HCT116 (cell line): Measurements from ENCODE around the gene MBD5. TPM values are rescaled to one million over a fixed set of nuclear protein-coding genes. Genes with fewer than 3 reads are reported as not detected.

ENCODE experiments used
- ATAC-seq: fragments of 200-7000 bp; cut with Tn5 transposase; 2 replicates; pipeline ENCODE4 v1.9.1; 2020; ENCODE audit warnings: mild to moderate bottlenecking, moderate library complexity
- BruUV-seq: library from RNA; stranded (reverse); fragments of 400-500 nt; replicated peaks from 2 replicates; lab custom pipeline; 2021; lab: Mats Ljungman, UMichigan
- CTCF ChIA-PET: fragments of 300-600 bp; sonication (Branson Sonifier 250); formaldehyde crosslinking; loops from one replicate; lab custom pipeline; 2021; ENCODE audit warnings: antibody characterized with exemption; lab: Charles Lee
- POLR2A ChIA-PET: fragments of 300-600, 350-600 bp; sonication (Branson Sonifier 250); formaldehyde crosslinking; loops from one replicate; lab custom pipeline; 2021; ENCODE audit warnings: antibody characterized with exemption; lab: Charles Lee
- RAD21 ChIA-PET, 2 experiments: fragments of 300-600 bp; sonication (Branson Sonifier 250); formaldehyde crosslinking; loops; one replicate each; lab custom pipeline; 2023; ENCODE audit warnings: low total read pairs in 2 of 2; ENCODE audit not compliant: uncharacterized antibody in 2 of 2, unreplicated experiment in 2 of 2, low non-redundant PET in 1 of 2; lab: Charles Lee
- DNase-seq: peaks from one replicate; pipeline ENCODE4 v3.0.0-alpha.2; 2010; ENCODE audit warnings: low read depth, low spot score
- H2AFZ ChIP-seq: fragments of 200-600 bp; shearing (Covaris generic), sonication (generic); 2 replicates; pipeline ENCODE4 v1.6.1; 2017; ENCODE audit warnings: low read depth, mixed run types, mixed read lengths, antibody characterized with exemption, low read length; ENCODE audit not compliant: poor library complexity, severe bottlenecking
- H3K27ac ChIP-seq: 2 replicates; pipeline ENCODE4 v1.5.1; 2012; ENCODE audit warnings: low read depth, low read length
- H3K27me3 ChIP-seq: fragments of 200-600 bp; sonication (generic); 2 replicates; pipeline ENCODE4 v1.6.1; 2016; ENCODE audit warnings: mixed run types, low read length, mixed read lengths; ENCODE audit not compliant: insufficient read depth
- H3K36me3 ChIP-seq, 2 experiments: fragments of 200-500 bp in 1 of 2; fragments of 200-600 bp in 1 of 2; sonication (Bioruptor generic) in 1 of 2; sonication (generic) in 1 of 2; 2 replicates each; pipeline versions ENCODE4 v1.5.1 to v1.6.1; 2014 to 2016; ENCODE audit warnings: low read length in 2 of 2, inconsistent platforms in 1 of 2, mixed read lengths in 1 of 2, mixed run types in 1 of 2; ENCODE audit not compliant: insufficient read depth in 2 of 2, control insufficient read depth in 1 of 2
- H3K4me1 ChIP-seq, 2 experiments: fragments of 200-600 bp in 1 of 2; sonication (generic) in 1 of 2; 2 replicates each; pipeline versions ENCODE4 v1.5.1 to v1.6.1; 2012 to 2017; ENCODE audit warnings: low read length in 2 of 2, inconsistent platforms in 1 of 2, mild to moderate bottlenecking in 1 of 2, mixed read lengths in 1 of 2, mixed run types in 1 of 2, moderate library complexity in 1 of 2; ENCODE audit not compliant: insufficient read depth in 2 of 2, control insufficient read depth in 1 of 2
- H3K4me2 ChIP-seq: fragments of 200-600 bp; sonication (generic); 2 replicates; pipeline ENCODE4 v1.6.1; 2017; ENCODE audit warnings: mixed run types, low read length, mixed read lengths
- H3K4me3 ChIP-seq, 2 experiments: fragments of 200-600 bp in 1 of 2; sonication (generic) in 1 of 2; replicated peaks in 1 of 2; 2 replicates each; pipeline ENCODE4 v1.5.1; 2011 to 2016; ENCODE audit warnings: low read length in 2 of 2, control low read depth in 1 of 2, low read depth in 1 of 2, mild to moderate bottlenecking in 1 of 2, mixed read lengths in 1 of 2, mixed run types in 1 of 2
- H3K79me2 ChIP-seq: fragments of 200-600 bp; sonication (generic); 2 replicates; pipeline ENCODE4 v1.6.1; 2017; ENCODE audit warnings: mild to moderate bottlenecking, mixed run types, low read length, moderate library complexity, mixed read lengths; ENCODE audit not compliant: insufficient read depth
- H3K9ac ChIP-seq: fragments of 200-600 bp; sonication (generic); 2 replicates; pipeline ENCODE4 v1.6.1; 2016; ENCODE audit warnings: low read length, mixed read lengths
- H3K9me2 ChIP-seq: fragments of 200-600 bp; sonication (generic), shearing (Covaris generic); 2 replicates; pipeline ENCODE4 v1.6.1; 2017; ENCODE audit warnings: mixed run types, mild to moderate bottlenecking, moderate library complexity; ENCODE audit not compliant: insufficient read depth
- H3K9me3 ChIP-seq, 2 experiments: fragments of 200-500 bp in 1 of 2; fragments of 200-600 bp in 1 of 2; sonication (Bioruptor generic) in 1 of 2; sonication (generic) in 1 of 2; 2 replicates each; pipeline ENCODE4 v1.6.1; 2014 to 2017; ENCODE audit warnings: low read length in 2 of 2, mixed read lengths in 2 of 2, inconsistent platforms in 1 of 2, low read depth in 1 of 2, mild to moderate bottlenecking in 1 of 2, mixed run types in 1 of 2, moderate library complexity in 1 of 2; ENCODE audit not compliant: control insufficient read depth in 1 of 2, insufficient read depth in 1 of 2
- H4K20me1 ChIP-seq: fragments of 200-600 bp; sonication (generic), shearing (Covaris generic); 2 replicates; pipeline ENCODE4 v1.6.1; 2017; ENCODE audit warnings: mixed run types, mild to moderate bottlenecking, moderate library complexity; ENCODE audit not compliant: insufficient read depth
- EGR1 ChIP-seq: IDR thresholded peaks from 2 replicates; pipeline ENCODE4 v1.6.1; 2012; ENCODE audit warnings: low read depth
- ELF1 ChIP-seq: IDR thresholded peaks from 2 replicates; pipeline ENCODE4 v1.6.1; 2012; ENCODE audit warnings: low read depth, borderline replicate concordance
- EZH2phosphoT487 ChIP-seq: fragments of 200-600 bp; IDR thresholded peaks from 2 replicates; pipeline ENCODE4 v1.6.1; 2018; ENCODE audit warnings: antibody characterized with exemption, borderline replicate concordance
- FOSL1 ChIP-seq: IDR thresholded peaks from 2 replicates; pipeline ENCODE4 v1.6.1; 2012; ENCODE audit warnings: low read depth
- POLR2A ChIP-seq: IDR thresholded peaks from 2 replicates; pipeline ENCODE4 v1.7.0; 2011; ENCODE audit warnings: borderline replicate concordance; ENCODE audit not compliant: insufficient read depth, insufficient read length; ENCODE audit errors: extremely low read depth
- POLR2AphosphoS5 ChIP-seq: IDR thresholded peaks from 2 replicates; pipeline ENCODE4 v1.6.1; 2011; ENCODE audit warnings: mild to moderate bottlenecking, low read depth, low read length, moderate library complexity
- RAD21 ChIP-seq: IDR thresholded peaks from 2 replicates; pipeline ENCODE4 v1.6.1; 2012; ENCODE audit warnings: low read depth, mild to moderate bottlenecking
- REST ChIP-seq: IDR thresholded peaks from 2 replicates; pipeline ENCODE4 v1.6.1; 2012; ENCODE audit warnings: low read depth
- SP1 ChIP-seq: IDR thresholded peaks from 2 replicates; pipeline ENCODE4 v1.6.1; 2012; ENCODE audit warnings: low read depth
- TCF7L2 ChIP-seq: IDR thresholded peaks from 2 replicates; pipeline ENCODE4 v1.7.0; 2011; ENCODE audit warnings: borderline replicate concordance, inconsistent platforms; ENCODE audit not compliant: insufficient read depth, insufficient read length; ENCODE audit errors: extremely low read depth
- ZFX ChIP-seq: fragments of 450-650 bp; IDR thresholded peaks from 2 replicates; pipeline ENCODE4 v1.6.1; 2017
- intact Hi-C: fragments of 100-400 bp; cut with micrococcal nuclease; formaldehyde crosslinking; loops from 2 replicates; pipeline ENCODE4 v1.10.0; 2022
- total RNA-seq: library from RNA; stranded (reverse); gene quantifications from one replicate; pipeline ENCODE4 v1.2.1, GENCODE V29; 2021; ENCODE audit not compliant: unreplicated experiment
- TF ChIP-seq, protein P1 (sequence below): IDR thresholded peaks from 2 replicates; pipeline ENCODE4 v1.6.1; 2012
- TF ChIP-seq, protein P2 (sequence below): IDR thresholded peaks from 2 replicates; pipeline ENCODE4 v1.6.1; 2011; ENCODE audit warnings: mild to moderate bottlenecking, low read length, moderate library complexity; ENCODE audit not compliant: insufficient replicate concordance; ENCODE audit errors: extremely low read depth
- TF ChIP-seq, protein P3 (sequence below): IDR thresholded peaks from 2 replicates; pipeline ENCODE4 v1.6.1; 2012

Gene MBD5
- total RNA-seq, 1 experiment from 2014 or later = 20.5 TPM

DNA sequence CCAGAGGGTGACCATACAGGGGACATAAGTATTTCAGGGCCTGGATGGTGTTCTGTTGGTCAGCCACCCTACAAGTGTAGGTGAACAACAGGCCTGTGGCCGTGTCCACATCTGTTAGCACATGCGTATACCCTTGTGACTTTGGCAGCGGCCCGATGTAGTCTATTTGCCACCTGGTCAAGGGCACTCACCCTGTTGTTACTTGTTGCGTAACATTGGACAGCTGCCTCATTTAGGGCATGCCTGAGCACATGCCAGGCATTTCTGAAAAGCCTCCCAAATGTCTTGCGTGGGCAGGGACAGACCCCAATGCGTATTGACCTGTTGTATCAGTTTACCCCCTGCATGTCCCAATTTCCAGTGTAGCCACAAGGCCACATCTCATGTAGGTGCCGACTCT, 235.0 kb downstream of the MBD5 start (continued):
- TF ChIP-seq, protein P1, sequence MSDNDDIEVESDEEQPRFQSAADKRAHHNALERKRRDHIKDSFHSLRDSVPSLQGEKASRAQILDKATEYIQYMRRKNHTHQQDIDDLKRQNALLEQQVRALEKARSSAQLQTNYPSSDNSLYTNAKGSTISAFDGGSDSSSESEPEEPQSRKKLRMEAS = no peak
- TF ChIP-seq, all 23 proteins: peak for 0

DNA sequence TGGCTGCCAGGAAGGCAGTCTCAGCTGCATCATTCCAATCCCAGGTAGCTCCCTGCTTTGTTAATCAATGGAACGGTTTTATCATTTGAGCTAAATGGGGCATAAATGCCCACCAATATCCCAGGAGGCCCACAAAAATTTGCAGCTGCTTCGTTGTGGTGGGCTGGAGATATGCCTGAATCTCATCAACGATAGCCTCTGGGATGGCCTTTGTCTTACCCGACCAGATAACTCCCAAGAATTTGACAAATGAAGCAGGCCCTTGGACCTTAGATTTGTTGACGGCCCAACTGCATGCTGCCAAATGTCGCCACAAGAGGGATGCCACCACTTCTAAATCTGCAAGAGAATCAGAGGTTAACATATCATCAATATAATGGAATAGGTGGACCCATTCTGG, 236.4 kb downstream of the MBD5 start:
- TF ChIP-seq EGR1 (no peak), TCF7L2 (no peak), SP1 (no peak), ELF1 (no peak), FOSL1 (no peak), ZFX (no peak), EZH2phosphoT487 (no peak), REST (no peak), POLR2AphosphoS5 (no peak), RAD21 (no peak), POLR2A (no peak)
- TF ChIP-seq, protein P2, sequence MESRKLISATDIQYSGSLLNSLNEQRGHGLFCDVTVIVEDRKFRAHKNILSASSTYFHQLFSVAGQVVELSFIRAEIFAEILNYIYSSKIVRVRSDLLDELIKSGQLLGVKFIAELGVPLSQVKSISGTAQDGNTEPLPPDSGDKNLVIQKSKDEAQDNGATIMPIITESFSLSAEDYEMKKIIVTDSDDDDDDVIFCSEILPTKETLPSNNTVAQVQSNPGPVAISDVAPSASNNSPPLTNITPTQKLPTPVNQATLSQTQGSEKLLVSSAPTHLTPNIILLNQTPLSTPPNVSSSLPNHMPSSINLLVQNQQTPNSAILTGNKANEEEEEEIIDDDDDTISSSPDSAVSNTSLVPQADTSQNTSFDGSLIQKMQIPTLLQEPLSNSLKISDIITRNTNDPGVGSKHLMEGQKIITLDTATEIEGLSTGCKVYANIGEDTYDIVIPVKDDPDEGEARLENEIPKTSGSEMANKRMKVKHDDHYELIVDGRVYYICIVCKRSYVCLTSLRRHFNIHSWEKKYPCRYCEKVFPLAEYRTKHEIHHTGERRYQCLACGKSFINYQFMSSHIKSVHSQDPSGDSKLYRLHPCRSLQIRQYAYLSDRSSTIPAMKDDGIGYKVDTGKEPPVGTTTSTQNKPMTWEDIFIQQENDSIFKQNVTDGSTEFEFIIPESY = no peak
- TF ChIP-seq, protein P3, sequence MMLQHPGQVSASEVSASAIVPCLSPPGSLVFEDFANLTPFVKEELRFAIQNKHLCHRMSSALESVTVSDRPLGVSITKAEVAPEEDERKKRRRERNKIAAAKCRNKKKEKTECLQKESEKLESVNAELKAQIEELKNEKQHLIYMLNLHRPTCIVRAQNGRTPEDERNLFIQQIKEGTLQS = no peak
- intact Hi-C loops = no loop called here

More for the DNA sequence above, 236.4 kb downstream of the MBD5 start:
- no peaks in the 10 kb centered on the region for H3K36me3 ChIP-seq
- CTCF ChIA-PET = no interaction called here
- no peaks in the 10 kb centered on the region for H3K4me1 ChIP-seq
- no peak overlapping the region for H2AFZ ChIP-seq
- H3K4me3 ChIP-seq = no peak overlapping the region
- H3K27me3 ChIP-seq = no peaks in the 10 kb centered on the region
- no peaks in the 10 kb centered on the region for H3K9me2 ChIP-seq
- BruUV-seq = no TSS peak
- H3K27ac ChIP-seq = no peak overlapping the region
- no peak overlapping the region for H3K4me2 ChIP-seq
- RAD21 ChIA-PET = no interaction called here
- DNase-seq (no peak), ATAC-seq (no peak)
- H3K9me3 ChIP-seq = peaks cover 7 to 12% of the 10 kb centered on the region in 2 experiments; a peak in 2 of 4 replicates
- POLR2A ChIA-PET = no interaction called here
- no peaks in the 10 kb centered on the region for H4K20me1 ChIP-seq
- no peaks in the 10 kb centered on the region for H3K79me2 ChIP-seq
- no peak overlapping the region for H3K9ac ChIP-seq
